GM12892 (cell line): ENCODE measurements around the gene SLC22A12.

ENCODE experiments used
- POLR2A ChIP-seq: IDR thresholded peaks from 2 replicates; pipeline ENCODE4 v1.6.1; 2011; ENCODE audit warnings: low read depth, low read length, control low read depth
- TAF1 ChIP-seq: IDR thresholded peaks from 2 replicates; pipeline ENCODE4 v1.6.1; 2011; ENCODE audit warnings: low read depth, mild to moderate bottlenecking, control low read depth, low read length, borderline replicate concordance

- TF ChIP-seq TAF1: no peak
- TF ChIP-seq POLR2A: no peak
These were observed 30.4 kb downstream of the SLC22A12 start for GRCh38 chr11:64621283-64622019.
